Measurements from ENCODE around the gene SLC7A5. TPM values are rescaled to one million over a fixed set of nuclear protein-coding genes. Genes with fewer than 3 reads are reported as not detected.

Gene SLC7A5
- total and polyA plus RNA-seq, 2 of the 13 experiments (the other 11 are each of a cell fraction or from before 2014, with no cell fraction given): 79.6 to 155 TPM

GRCh38 chr16:87847785-87848675, 21.3 kb downstream of the SLC7A5 start (continued):
- TF ChIP-seq AKNA (CRISPR knock-in tag; IDR thresholded peaks at IDR 0.05; ENCODE audit: borderline replicate concordance) (no peak), FOXK2 (IDR thresholded peaks at IDR 0.05) (no peak; the same call in 1 of the 2 replicates), CCDC6 (CRISPR knock-in tag; IDR thresholded peaks at IDR 0.05) (no peak; the same call in 1 of the 2 replicates), IRF9 (CRISPR knock-in tag; IDR thresholded peaks at IDR 0.05; ENCODE audit: borderline replicate concordance) (no peak; the same call in 1 of the 2 replicates), JARID2 (CRISPR knock-in tag; IDR thresholded peaks at IDR 0.05; ENCODE audit: insufficient replicate concordance) (no peak), ZNF264 (CRISPR knock-in tag; IDR thresholded peaks at IDR 0.05) (peak; percentile 88), ZNF709 (CRISPR knock-in tag; IDR thresholded peaks at IDR 0.05) (no peak; the same call in 1 of the 2 replicates), ZKSCAN1 (IDR thresholded peaks at IDR 0.05; ENCODE audit: low read length) (no peak), ZNF598 (CRISPR knock-in tag; IDR thresholded peaks at IDR 0.05; ENCODE audit: borderline replicate concordance) (peak; percentile 71), ZBTB7B (CRISPR knock-in tag; IDR thresholded peaks at IDR 0.05) (peak; percentile 93), KDM6A (CRISPR knock-in tag; IDR thresholded peaks at IDR 0.05; ENCODE audit: low read depth) (no peak; the same call in 1 of the 2 replicates), ZNF672 (CRISPR knock-in tag; IDR thresholded peaks at IDR 0.05) (peak; percentile 75; the same call in 1 of the 2 replicates), ZNF180 (CRISPR knock-in tag; IDR thresholded peaks at IDR 0.05; ENCODE audit: borderline replicate concordance, low read depth) (no peak), FUBP1 (CRISPR knock-in tag; IDR thresholded peaks at IDR 0.05; ENCODE audit: borderline replicate concordance) (0 out of 2 replicates have a peak, but pooled peaks have one; percentile 79), ZNF577 (CRISPR knock-in tag; IDR thresholded peaks at IDR 0.05; ENCODE audit: borderline replicate concordance, low read depth) (no peak), PAXIP1 (CRISPR knock-in tag; conservative IDR thresholded peaks at IDR 0.05) (peak; percentile 95)
